Heart left ventricle (tissue), 13 donors: ENCODE data around the gene RREB1.

Source experiments
- CTCF ChIP-seq, 12 donors: fragments of 200-600 bp; sonication (generic) in 4 of 12; IDR thresholded peaks; one replicate each; pipeline versions ENCODE4 v1.5.0 to v1.8.0; 2018 to 2022; ENCODE audit warnings: antibody characterized with exemption in 12 of 12, mild to moderate bottlenecking in 5 of 12
- POLR2A ChIP-seq, 2 donors: fragments of 450-650 bp; IDR thresholded peaks; one replicate each; pipeline ENCODE4 v1.6.1; 2017; ENCODE audit warnings: antibody characterized with exemption in 2 of 2, mild to moderate bottlenecking in 2 of 2, moderate library complexity in 2 of 2
- donor health status: ischemic (EF 13 %, LVEDD 7.1; RV severe dilation, severe dysfunction).
- donor health status: DM: no; HTN: yes; CAD: no.
- donor health status: DM: no; HTN: no; CAD: no.
- donor health status: ischemic (EF 25% LVEDD 6.9; RV normal size, moderate dysfunction).
- donor health status: ischemic (EF 25% LVEDD 5.7; RV mildly dilated, moderate dysfunction).
- donor health status: ischemic (EF 35%, LVEDD 5.7; RV mildly dilated, moderate dysfunction).
- donor health status: nonischemic (EF 11% LVEDD 7.7; RV severe dilation, severe dysfunction).
- donor health status: DM: yes; HTN: yes; CAD: no.
- donor health status: PGD.
- donor health status: ischemic (EF 29% LVEDD 5.4; RV normal size, mild dysfunction).
- donor health status: nonischemic (EF 23%, LVEDD 6.1; RV moderate dilation, normal function).

DNA sequence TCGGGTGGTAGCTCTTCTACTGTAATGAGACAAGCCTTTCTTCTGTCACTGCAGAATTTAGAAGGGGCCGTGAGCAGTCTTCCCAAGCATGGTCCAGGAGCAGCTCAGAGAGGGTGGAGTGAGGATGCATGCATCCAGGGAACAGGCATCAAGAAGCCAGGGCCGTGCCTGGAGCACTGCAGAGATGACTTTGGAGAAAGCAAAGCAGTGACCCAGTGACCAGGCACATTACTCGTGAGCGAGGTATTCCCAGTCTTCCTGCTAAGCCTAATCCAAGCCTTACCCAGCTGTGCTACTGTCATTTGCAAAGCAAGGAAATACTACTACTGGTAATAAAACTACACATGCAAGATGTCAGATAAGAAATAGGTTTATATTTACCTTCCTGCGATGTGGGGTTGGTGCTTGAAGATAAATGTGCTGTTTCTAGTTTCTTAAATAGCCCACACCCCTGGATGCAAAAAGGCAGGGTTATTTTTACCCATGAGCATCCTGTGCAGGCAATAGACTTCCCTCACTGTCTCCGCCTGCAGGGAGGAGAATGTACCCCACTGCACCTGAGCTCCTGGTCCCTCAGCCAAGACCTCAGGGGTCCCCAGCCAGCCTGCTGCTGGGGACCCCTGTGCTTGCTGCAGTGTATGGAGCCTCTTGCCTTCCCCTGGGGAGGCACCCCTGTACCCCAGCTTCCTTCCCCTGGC lies 142.3 kb downstream of the RREB1 start:
- no peak for TF ChIP-seq CTCF (IDR thresholded peaks at IDR 0.05)
- TF ChIP-seq POLR2A (IDR thresholded peaks at IDR 0.05), result no peak
